Spleen (tissue), 11 donors: ENCODE measurements around the gene SCRN1. TPM values are rescaled to one million over a fixed set of nuclear protein-coding genes. Genes with fewer than 3 reads are reported as not detected.
A peak's percentile ranks its signal among the peaks of the same experiment; 100 is the strongest.

ENCODE experiments used
- DNase-seq: peaks from one replicate; pipeline ENCODE4 v3.0.0-alpha.2; 2020
- H3K27ac ChIP-seq, 8 donors: fragments of 200-600 bp; sonication (generic) in 7 of 8; 1 replicate in 4 of 8; 2 replicates in 4 of 8; pipeline versions ENCODE4 v1.5.0 to v1.8.0; 2016 to 2021; ENCODE audit warnings: inconsistent platforms in 4 of 8, mild to moderate bottlenecking in 4 of 8, moderate library complexity in 1 of 8
- H3K27me3 ChIP-seq, 7 donors: fragments of 200-600 bp; sonication (generic) in 6 of 7; replicated peaks in 1 of 7; 1 replicate in 4 of 7; 2 replicates in 3 of 7; pipeline versions ENCODE4 v1.5.0 to v1.8.0; 2016 to 2021; ENCODE audit warnings: inconsistent platforms in 3 of 7, mild to moderate bottlenecking in 1 of 7
- H3K36me3 ChIP-seq, 6 donors: fragments of 200-600 bp; sonication (generic) in 5 of 6; 1 replicate in 4 of 6; 2 replicates in 2 of 6; pipeline versions ENCODE4 v1.5.0 to v1.8.0; 2016 to 2021; ENCODE audit warnings: inconsistent platforms in 2 of 6
- H3K4me1 ChIP-seq, 6 donors: fragments of 200-600 bp; sonication (generic) in 5 of 6; 1 replicate in 3 of 6; 2 replicates in 3 of 6; pipeline versions ENCODE4 v1.5.0 to v1.8.0; 2016 to 2021; ENCODE audit warnings: inconsistent platforms in 3 of 6
- H3K4me3 ChIP-seq, 8 donors: fragments of 200-600 bp; sonication (generic) in 7 of 8; 1 replicate in 4 of 8; 2 replicates in 4 of 8; pipeline versions ENCODE4 v1.5.0 to v1.8.0; 2016 to 2021; ENCODE audit warnings: inconsistent platforms in 4 of 8, mild to moderate bottlenecking in 4 of 8, moderate library complexity in 2 of 8
- H3K9me3 ChIP-seq, 8 donors: fragments of 200-600 bp; sonication (generic) in 7 of 8; 1 replicate in 4 of 8; 2 replicates in 4 of 8; pipeline versions ENCODE4 v1.5.0 to v1.8.0; 2016 to 2021; ENCODE audit warnings: inconsistent platforms in 4 of 8
- CTCF ChIP-seq, 11 experiments: fragments of 200-600 bp in 7 of 11; fragments of 450-650 bp in 4 of 11; sonication (generic) in 4 of 11; IDR thresholded peaks in 8 of 11; conservative IDR thresholded peaks in 3 of 11; 1 replicate in 7 of 11; 2 replicates in 4 of 11; pipeline versions ENCODE4 v1.4.0 to v1.8.0; 2016 to 2021; ENCODE audit warnings: antibody characterized with exemption in 11 of 11, inconsistent platforms in 4 of 11, mild to moderate bottlenecking in 1 of 11
- POLR2A ChIP-seq, 3 donors: fragments of 450-650 bp; IDR thresholded peaks; one replicate each; pipeline ENCODE4 v1.5.1; 2017; ENCODE audit warnings: antibody characterized with exemption in 3 of 3, mild to moderate bottlenecking in 1 of 3
- POLR2AphosphoS5 ChIP-seq, 3 donors: sonication (generic); formaldehyde crosslinking; IDR thresholded peaks; one replicate each; pipeline ENCODE4 v1.5.1; 2017; ENCODE audit warnings: antibody characterized with exemption in 3 of 3
- WGBS, 5 donors: extraction: QIAGEN DNeasy Blood & Tissue Kit in 3 of 5; methylation state at CpG; one replicate each; pipeline versions ENCODE4 v1.1.5 to v1.1.7; 2013 to 2018; 5-methylcytosine and 5-hydroxymethylcytosine counted together
- intact Hi-C: fragments of 100-400 bp; cut with DNase I; formaldehyde crosslinking; loops from one replicate; pipeline ENCODE4 v1.15.0; 2023; ENCODE audit warnings: low total_unique reads
- polyA plus RNA-seq, 3 donors: library from polyadenylated mRNA; stranded (reverse); fragments of 200-250 nt; gene quantifications; one replicate each; pipeline ENCODE4 v1.2.1, GENCODE V29; 2013
- total RNA-seq, 7 donors: library from RNA; depleted of rRNA in 3 of 7; stranded (reverse); fragments of >200 nt in 3 of 7; fragmentation: NEBNext Ultra II Directional in 4 of 7; extraction: Animal tissue kit (Norgen Biotek cat#: 25700) in 4 of 7; gene quantifications; one replicate each; pipeline versions ENCODE4 v1.1.0 to v1.2.1, GENCODE V29; 2016 to 2021
- donor health status: healthy with polysubstance abuse.
- donor health status: DM: no; HTN: no; CAD: no; lungs with moderate emphysema.
- donor health status: DM: no; HTN: no; CAD: no.
- donor health status: Bipolar disorder and iron deficiency.
- donor health status: healthy.
- donor health status: DM: no; HTN: no; CAD: no.
- donor health status: DM: yes; HTN: yes; CAD: no.

SCRN1 gene
- total and polyA plus RNA-seq, 10 donors, result 5.4 to 27.8 (median 16.4) TPM

DNA sequence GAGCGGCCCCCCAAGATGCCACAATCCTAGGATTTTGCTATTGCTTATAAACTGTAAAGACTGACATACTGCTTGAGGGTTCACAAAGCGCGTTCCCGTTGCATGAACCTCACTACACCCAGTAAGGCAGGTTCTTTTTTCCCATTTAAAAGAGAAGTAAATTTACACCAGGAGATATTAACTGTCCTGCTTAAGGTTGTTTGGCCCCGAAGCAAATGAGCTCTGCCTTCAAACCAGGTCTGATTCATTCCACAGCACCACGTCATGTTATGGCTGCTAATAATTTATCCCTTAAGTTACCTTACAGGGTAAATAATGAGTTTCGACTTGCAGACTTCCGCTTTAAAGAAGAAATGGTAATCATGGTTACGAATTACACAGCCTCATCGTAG lies 37.5 kb upstream of the SCRN1 start:
- TF ChIP-seq POLR2A (IDR thresholded peaks at IDR 0.05) (no peak), POLR2AphosphoS5 (IDR thresholded peaks at IDR 0.05) (no peak), CTCF (IDR thresholded peaks at IDR 0.05 in 8 of 11, conservative IDR thresholded peaks at IDR 0.05 in 3 of 11) (no peak)

GRCh38 chr7:30026229-30027064 lies 36.8 kb upstream of the SCRN1 start, which contains the start of gene FKBP14:
FKBP14 (minus strand) TSS chr7:30026702; CDS start chr7:30026508, 194 bp downstream.
- WGBS, 5 donors, result 0 to 1% (median 1%) methylated on average over 27 to 35 of the region's 35 CpGs
- Histone ChIP-seq H3K27me3 (no peaks in the 10 kb centered on the region), H3K27ac (peak within 1 kb of the TSS; percentile 58 to 91 (median 84)), H3K4me1 (peaks cover 27 to 63% (median 37%) of the 10 kb centered on the region in 6 donors), H3K36me3 (no peaks in the 10 kb centered on the region), H3K9me3 (no peaks in the 10 kb centered on the region), H3K4me3 (peak within 1 kb of the TSS; percentile 86 to 99 (median 94))
- DNase-seq, result peak; percentile 95
- intact Hi-C loops, result no loop called here
- TF ChIP-seq CTCF (IDR thresholded peaks at IDR 0.05 in 8 of 11, conservative IDR thresholded peaks at IDR 0.05 in 3 of 11) (peak in 2 of 11 experiments; percentile 18 to 34), POLR2AphosphoS5 (IDR thresholded peaks at IDR 0.05) (peak; percentile 75 to 88 (median 84)), POLR2A (IDR thresholded peaks at IDR 0.05) (no peak)

More for the DNA sequence above, 37.5 kb upstream of the SCRN1 start:
- Histone ChIP-seq H3K4me3 (peak overlapping the region; percentile 86 to 99 (median 94)), H3K27ac (peak overlapping the region; percentile 58 to 91 (median 84)), H3K4me1 (peaks cover 27 to 63% (median 37%) of the 10 kb centered on the region in 6 donors), H3K9me3 (no peaks in the 10 kb centered on the region), H3K36me3 (no peaks in the 10 kb centered on the region), H3K27me3 (no peaks in the 10 kb centered on the region)
- 0 to 1% (median 0%) methylated on average over 10 of the region's 10 CpGs for WGBS, 5 donors
- DNase-seq, result no peak
- intact Hi-C loops, result no loop called here

GRCh38 chr7:30023524-30023923 lies 33.9 kb upstream of the SCRN1 start:
- no peak for DNase-seq
- H3K4me3 ChIP-seq, result no peak overlapping the region
- H3K27me3 ChIP-seq, result no peaks in the 10 kb centered on the region
- no peak overlapping the region for H3K27ac ChIP-seq
- intact Hi-C loops, result no loop called here
- peaks cover 0 to 5% (median 0%) of the 10 kb centered on the region in 6 donors for H3K36me3 ChIP-seq
- H3K4me1 ChIP-seq, result peaks cover 18 to 50% (median 30%) of the 10 kb centered on the region in 6 donors
- WGBS, 5 donors, result 92 to 98% (median 96%) methylated on average over 6 of the region's 6 CpGs
- TF ChIP-seq CTCF (IDR thresholded peaks at IDR 0.05 in 8 of 11, conservative IDR thresholded peaks at IDR 0.05 in 3 of 11) (no peak), POLR2AphosphoS5 (IDR thresholded peaks at IDR 0.05) (no peak), POLR2A (IDR thresholded peaks at IDR 0.05) (no peak)
- H3K9me3 ChIP-seq, result no peaks in the 10 kb centered on the region

DNA sequence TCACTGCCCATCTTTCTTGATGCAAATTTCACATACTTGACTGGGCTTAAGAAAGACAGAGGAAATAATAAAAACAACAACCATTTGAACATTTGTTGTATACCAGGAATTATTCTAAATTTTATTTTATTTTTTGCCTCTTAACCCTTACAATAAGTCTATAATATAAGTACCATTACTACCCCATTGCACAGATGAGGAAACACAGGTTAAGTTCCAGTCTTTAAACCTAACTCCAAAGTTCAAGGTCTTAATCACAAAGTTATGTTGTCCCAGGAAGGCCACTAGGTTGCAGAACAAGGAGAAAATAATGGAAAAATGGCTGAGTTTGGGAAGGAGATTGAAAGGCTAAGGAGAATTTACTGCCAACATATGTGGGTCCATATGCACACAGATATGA lies 33.4 kb upstream of the SCRN1 start:
- TF ChIP-seq POLR2A (IDR thresholded peaks at IDR 0.05), result no peak
- TF ChIP-seq CTCF (IDR thresholded peaks at IDR 0.05 in 8 of 11, conservative IDR thresholded peaks at IDR 0.05 in 3 of 11), result no peak
- TF ChIP-seq POLR2AphosphoS5 (IDR thresholded peaks at IDR 0.05), result no peak
- Histone ChIP-seq H3K4me1 (peaks cover 18 to 50% (median 30%) of the 10 kb centered on the region in 6 donors), H3K9me3 (no peaks in the 10 kb centered on the region), H3K4me3 (no peak overlapping the region), H3K27ac (no peak overlapping the region), H3K36me3 (peaks cover 0 to 10% (median 0%) of the 10 kb centered on the region in 6 donors), H3K27me3 (no peaks in the 10 kb centered on the region)
- DNase-seq, result no peak
- intact Hi-C loops, result no loop called here
